Activated CD4-positive, alpha-beta T cell treated with anti-CD3 and anti-CD28 coated beads for 36 hours (primary cell): Measurements from ENCODE around the gene FREM1. TPM values are rescaled to one million over a fixed set of nuclear protein-coding genes. Genes with fewer than 3 reads are reported as not detected.

Experiments used
- ATAC-seq: fragments of 200-7000 bp; cut with Tn5 transposase; one replicate; pipeline ENCODE4 v1.10.0; 2021; ENCODE audit warnings: mild to moderate bottlenecking, moderate library complexity
- CTCF ChIA-PET: fragments of 350-600 bp; sonication (Branson Sonifier 250); formaldehyde crosslinking; loops from one replicate; lab custom pipeline; 2021; ENCODE audit warnings: antibody characterized with exemption; lab: Charles Lee
- POLR2A ChIA-PET: fragments of 350-600 bp; sonication (Branson Sonifier 250); formaldehyde crosslinking; loops from one replicate; lab custom pipeline; 2021; ENCODE audit warnings: antibody characterized with exemption, inconsistent platforms; lab: Charles Lee
- DNase-seq: peaks from one replicate; pipeline ENCODE4 v3.0.0-alpha.2; 2020
- H3K27ac Mint-ChIP-seq: one replicate; pipeline ENCODE4 v1.8.0; 2021; ENCODE audit warnings: mixed read lengths
- H3K27me3 Mint-ChIP-seq: one replicate; pipeline ENCODE4 v1.8.0; 2021; ENCODE audit warnings: mixed read lengths
- H3K36me3 Mint-ChIP-seq: one replicate; pipeline ENCODE4 v1.8.0; 2021; ENCODE audit warnings: low read depth, mixed read lengths
- H3K4me1 Mint-ChIP-seq: one replicate; pipeline ENCODE4 v1.8.0; 2021; ENCODE audit warnings: mixed read lengths
- H3K4me3 Mint-ChIP-seq: one replicate; pipeline ENCODE4 v1.8.0; 2021; ENCODE audit warnings: mild to moderate bottlenecking, moderate library complexity, mixed read lengths
- H3K9me3 Mint-ChIP-seq: one replicate; pipeline ENCODE4 v1.8.0; 2021; ENCODE audit warnings: low read depth, mixed read lengths
- intact Hi-C, 2 experiments: fragments of 100-400 bp; cut with DNase I in 1 of 2; cut with micrococcal nuclease in 1 of 2; formaldehyde crosslinking; loops; one replicate each; pipeline versions ENCODE4 v1.14.2 to v1.15.1; 2022 to 2024; cut with DNase I, micrococcal nuclease
- total RNA-seq, 2 experiments: library from RNA; stranded (reverse); gene quantifications; one replicate each; pipeline ENCODE4 v1.2.3, GENCODE V29; 2021

The FREM1 gene
- total RNA-seq, 2 experiments from 2014 or later = not detected

GRCh38 chr9:14891332-14891731 is 18.9 kb downstream of the FREM1 start:
- H3K27ac Mint-ChIP-seq = no peak overlapping the region

GRCh38 chr9:14889451-14889850 is 20.8 kb downstream of the FREM1 start:
- ChIA-PET POLR2A (no interaction called here), CTCF (no interaction called here)
- Mint-ChIP-seq H3K9me3 (no peaks in the 10 kb centered on the region), H3K4me1 (no peaks in the 10 kb centered on the region), H3K36me3 (no peaks in the 10 kb centered on the region), H3K4me3 (no peak overlapping the region), H3K27ac (no peak overlapping the region), H3K27me3 (peaks cover 2% of the 10 kb centered on the region)
- intact Hi-C loops = no loop called here
- DNase-seq (no peak), ATAC-seq (no peak)

More at GRCh38 chr9:14891332-14891731, 18.9 kb downstream of the FREM1 start:
- Mint-ChIP-seq H3K9me3 (no peaks in the 10 kb centered on the region), H3K36me3 (no peaks in the 10 kb centered on the region), H3K27me3 (peaks cover 2% of the 10 kb centered on the region), H3K4me1 (no peaks in the 10 kb centered on the region), H3K4me3 (no peak overlapping the region)
- intact Hi-C loops = no loop called here
- ChIA-PET POLR2A (no interaction called here), CTCF (no interaction called here)
- DNase-seq (no peak), ATAC-seq (no peak)

- H3K4me1 Mint-ChIP-seq = no peaks in the 10 kb centered on the region
- no peaks in the 10 kb centered on the region for H3K36me3 Mint-ChIP-seq
- no peak for DNase-seq
- no peak for ATAC-seq
- CTCF ChIA-PET = no interaction called here
- POLR2A ChIA-PET = no interaction called here
- no peaks in the 10 kb centered on the region for H3K9me3 Mint-ChIP-seq
- no peak overlapping the region for H3K27ac Mint-ChIP-seq
- intact Hi-C loops = no loop called here
- no peak overlapping the region for H3K4me3 Mint-ChIP-seq
- H3K27me3 Mint-ChIP-seq = peaks cover 2% of the 10 kb centered on the region
Observed at GRCh38 chr9:14888875-14889274, 21.4 kb downstream of the FREM1 start.

- no peak overlapping the region for H3K4me3 Mint-ChIP-seq
Observed at GRCh38 chr9:14888272-14888671, 22.0 kb downstream of the FREM1 start.

GRCh38 chr9:14887149-14887548 is 23.1 kb downstream of the FREM1 start:
- Mint-ChIP-seq H3K9me3 (no peaks in the 10 kb centered on the region), H3K36me3 (no peaks in the 10 kb centered on the region), H3K27ac (no peak overlapping the region), H3K4me3 (no peak overlapping the region), H3K27me3 (peaks cover 2% of the 10 kb centered on the region), H3K4me1 (no peaks in the 10 kb centered on the region)
- CTCF ChIA-PET = interaction anchor here (0.7 kb wide), 1 partner anchor 238 kb away, joined by 3 read pairs; no protein-coding TSS in a partner anchor
- intact Hi-C loops = no loop called here
- ATAC-seq (no peak), DNase-seq (no peak)
- POLR2A ChIA-PET = no interaction called here

More at GRCh38 chr9:14888272-14888671, 22.0 kb downstream of the FREM1 start:
- ChIA-PET POLR2A (no interaction called here), CTCF (no interaction called here)
- Mint-ChIP-seq H3K27me3 (peaks cover 2% of the 10 kb centered on the region), H3K36me3 (no peaks in the 10 kb centered on the region), H3K9me3 (no peaks in the 10 kb centered on the region), H3K4me1 (no peaks in the 10 kb centered on the region), H3K27ac (no peak overlapping the region)
- DNase-seq (no peak), ATAC-seq (no peak)
- intact Hi-C loops = no loop called here

- CTCF ChIA-PET = no interaction called here
- Mint-ChIP-seq H3K9me3 (no peaks in the 10 kb centered on the region), H3K27ac (no peak overlapping the region), H3K36me3 (no peaks in the 10 kb centered on the region), H3K4me3 (no peak overlapping the region), H3K27me3 (no peaks in the 10 kb centered on the region), H3K4me1 (no peaks in the 10 kb centered on the region)
- DNase-seq (no peak), ATAC-seq (no peak)
- POLR2A ChIA-PET = no interaction called here
- intact Hi-C loops = no loop called here
Observed at GRCh38 chr9:14883310-14883944, 26.8 kb downstream of the FREM1 start.

- H3K4me3 Mint-ChIP-seq = no peak overlapping the region
- no peak for DNase-seq
- CTCF ChIA-PET = no interaction called here
- no peaks in the 10 kb centered on the region for H3K36me3 Mint-ChIP-seq
- no peak for ATAC-seq
- H3K9me3 Mint-ChIP-seq = no peaks in the 10 kb centered on the region
- H3K27ac Mint-ChIP-seq = no peak overlapping the region
- intact Hi-C loops = no loop called here
- H3K27me3 Mint-ChIP-seq = peaks cover 2% of the 10 kb centered on the region
- no peaks in the 10 kb centered on the region for H3K4me1 Mint-ChIP-seq
- POLR2A ChIA-PET = no interaction called here
Observed at GRCh38 chr9:14882090-14882489, 28.1 kb downstream of the FREM1 start.

GRCh38 chr9:14881006-14881405 is 29.2 kb downstream of the FREM1 start:
- H3K4me3 Mint-ChIP-seq = no peak overlapping the region
- intact Hi-C loops = no loop called here
- H3K9me3 Mint-ChIP-seq = no peaks in the 10 kb centered on the region
- H3K27ac Mint-ChIP-seq = no peak overlapping the region
- no peaks in the 10 kb centered on the region for H3K36me3 Mint-ChIP-seq
- H3K27me3 Mint-ChIP-seq = peaks cover 2% of the 10 kb centered on the region
- ChIA-PET POLR2A (no interaction called here), CTCF (no interaction called here)
- ATAC-seq (no peak), DNase-seq (no peak)
- no peaks in the 10 kb centered on the region for H3K4me1 Mint-ChIP-seq

GRCh38 chr9:14870090-14870489 is 40.1 kb downstream of the FREM1 start:
- ATAC-seq (no peak), DNase-seq (no peak)
- ChIA-PET CTCF (no interaction called here), POLR2A (no interaction called here)
- Mint-ChIP-seq H3K27ac (no peak overlapping the region), H3K27me3 (no peaks in the 10 kb centered on the region), H3K36me3 (no peaks in the 10 kb centered on the region), H3K4me3 (no peak overlapping the region), H3K4me1 (no peaks in the 10 kb centered on the region), H3K9me3 (no peaks in the 10 kb centered on the region)
- intact Hi-C loops = no loop called here

GRCh38 chr9:14869671-14870070 is 40.6 kb downstream of the FREM1 start:
- no peak for ATAC-seq
- intact Hi-C loops = no loop called here
- DNase-seq = no peak
- Mint-ChIP-seq H3K36me3 (no peaks in the 10 kb centered on the region), H3K4me1 (no peaks in the 10 kb centered on the region), H3K27me3 (no peaks in the 10 kb centered on the region), H3K9me3 (no peaks in the 10 kb centered on the region), H3K27ac (no peak overlapping the region), H3K4me3 (no peak overlapping the region)
- POLR2A ChIA-PET = no interaction called here
- CTCF ChIA-PET = no interaction called here

GRCh38 chr9:14868772-14869583 is 41.2 kb downstream of the FREM1 start:
- Mint-ChIP-seq H3K9me3 (no peaks in the 10 kb centered on the region), H3K36me3 (no peaks in the 10 kb centered on the region), H3K4me3 (no peak overlapping the region), H3K27me3 (no peaks in the 10 kb centered on the region), H3K4me1 (no peaks in the 10 kb centered on the region), H3K27ac (no peak overlapping the region)
- intact Hi-C loops = no loop called here
- CTCF ChIA-PET = no interaction called here
- ATAC-seq (no peak), DNase-seq (no peak)
- POLR2A ChIA-PET = no interaction called here

GRCh38 chr9:14868418-14868771 is 41.8 kb downstream of the FREM1 start:
- H3K27me3 Mint-ChIP-seq = no peaks in the 10 kb centered on the region
- ChIA-PET POLR2A (no interaction called here), CTCF (no interaction called here)
- intact Hi-C loops = no loop called here
- no peak for DNase-seq
- no peaks in the 10 kb centered on the region for H3K9me3 Mint-ChIP-seq
- no peaks in the 10 kb centered on the region for H3K4me1 Mint-ChIP-seq
- ATAC-seq = no peak
- H3K36me3 Mint-ChIP-seq = no peaks in the 10 kb centered on the region
- no peak overlapping the region for H3K4me3 Mint-ChIP-seq
- H3K27ac Mint-ChIP-seq = no peak overlapping the region
